ENCODE data around the gene ABCA7.
"Not testable (repeated sequence)": the region's sequence is repeated elsewhere in the genome, so short reads cannot be mapped to it uniquely, and the experiment has no call there.

The ABCA7 gene

GRCh38 chr19:1015782-1016646, 23.9 kb upstream of the ABCA7 start:
- no peaks in the 10 kb centered on the region for H3K9me3 ChIP-seq (ENCODE audit: low read length)
- no peaks in the 10 kb centered on the region for H3K27me3 ChIP-seq (ENCODE audit: insufficient read depth, low read length)
- peaks cover 38% of the 10 kb centered on the region for H3K36me3 ChIP-seq (ENCODE audit: insufficient read depth, low read length)
- peaks cover 43% of the 10 kb centered on the region for H3K4me1 ChIP-seq (ENCODE audit: insufficient read depth, low read length)
- H3K4me3 ChIP-seq (ENCODE audit: low read length) = no peak overlapping the region
- no peak overlapping the region for H2AFZ ChIP-seq (ENCODE audit: low read depth, low read length)

DNA sequence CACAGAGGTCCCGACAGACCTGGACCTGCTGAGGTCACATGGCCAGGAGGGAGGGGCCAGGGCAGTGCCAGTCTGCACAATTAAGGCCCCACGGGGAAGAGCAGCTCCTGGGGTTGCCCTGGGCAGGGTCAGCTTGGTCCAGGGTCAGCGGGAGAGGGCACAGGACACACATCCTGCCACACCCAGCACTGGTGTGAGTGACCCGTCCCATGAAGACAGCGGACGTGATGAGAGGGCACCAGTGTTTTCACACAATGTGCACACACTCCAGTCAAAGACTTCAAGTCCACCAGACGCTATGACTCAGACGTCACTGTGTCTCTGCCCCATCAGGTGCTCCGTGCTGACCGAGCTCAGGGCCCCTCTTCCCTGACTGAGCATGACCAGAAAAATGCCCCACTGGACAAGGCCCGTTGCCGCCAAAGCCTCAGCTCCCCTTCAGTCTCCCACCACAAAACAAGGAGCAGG, 23.2 kb upstream of the ABCA7 start:
- Histone ChIP-seq H3K36me3 (ENCODE audit: insufficient read depth, low read length) (peaks cover 32% of the 10 kb centered on the region), H3K9me3 (ENCODE audit: low read length) (no peaks in the 10 kb centered on the region), H3K27me3 (ENCODE audit: insufficient read depth, low read length) (no peaks in the 10 kb centered on the region), H2AFZ (ENCODE audit: low read depth, low read length) (no peak overlapping the region), H3K4me3 (ENCODE audit: low read length) (no peak overlapping the region), H3K4me1 (ENCODE audit: insufficient read depth, low read length) (peaks cover 43% of the 10 kb centered on the region)

DNA sequence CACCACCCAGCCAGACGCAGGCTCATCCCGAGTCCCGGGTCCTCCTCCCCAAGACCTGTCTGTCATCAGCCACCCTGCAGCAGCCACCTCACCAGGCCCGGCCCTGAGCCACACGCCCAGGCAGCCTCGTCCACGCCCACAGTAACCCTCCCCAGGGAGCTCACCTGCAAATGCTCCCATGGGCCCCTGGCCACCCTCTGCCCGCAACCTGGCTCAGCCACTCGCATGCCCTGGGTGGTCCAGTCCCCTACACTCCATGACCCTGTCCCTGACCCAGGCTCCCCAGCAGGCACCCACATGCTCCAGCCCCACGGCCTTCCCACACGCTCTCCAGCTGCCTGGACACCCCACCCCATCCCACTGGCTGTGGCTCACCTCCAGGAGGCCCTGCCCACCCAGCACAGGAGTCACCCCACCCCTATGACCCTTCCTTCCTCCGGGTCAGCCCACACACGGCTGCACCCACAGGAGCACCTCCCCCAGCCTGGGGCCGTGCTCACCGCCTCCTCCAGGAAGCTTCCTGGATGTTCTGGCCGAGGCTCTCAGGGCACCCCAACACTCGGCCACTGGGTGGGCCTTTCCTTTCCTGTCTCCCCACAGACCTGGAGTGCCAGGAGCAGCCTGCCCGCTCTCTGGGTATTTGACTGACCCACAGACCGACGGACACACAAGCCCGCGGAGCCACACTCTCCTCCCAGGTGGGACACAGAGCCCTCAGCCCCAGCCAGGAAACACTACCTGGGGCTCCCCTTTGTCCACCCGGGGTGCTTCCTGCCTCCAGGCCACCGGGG, 22.6 kb upstream of the ABCA7 start:
- H3K4me1 ChIP-seq (ENCODE audit: insufficient read depth, low read length) = peaks cover 43% of the 10 kb centered on the region
- no peak overlapping the region for H2AFZ ChIP-seq (ENCODE audit: low read depth, low read length)
- H3K9me3 ChIP-seq (ENCODE audit: low read length) = no peaks in the 10 kb centered on the region
- no peaks in the 10 kb centered on the region for H3K27me3 ChIP-seq (ENCODE audit: insufficient read depth, low read length)
- H3K36me3 ChIP-seq (ENCODE audit: insufficient read depth, low read length) = peaks cover 26% of the 10 kb centered on the region
- no peak overlapping the region for H3K4me3 ChIP-seq (ENCODE audit: low read length)

DNA sequence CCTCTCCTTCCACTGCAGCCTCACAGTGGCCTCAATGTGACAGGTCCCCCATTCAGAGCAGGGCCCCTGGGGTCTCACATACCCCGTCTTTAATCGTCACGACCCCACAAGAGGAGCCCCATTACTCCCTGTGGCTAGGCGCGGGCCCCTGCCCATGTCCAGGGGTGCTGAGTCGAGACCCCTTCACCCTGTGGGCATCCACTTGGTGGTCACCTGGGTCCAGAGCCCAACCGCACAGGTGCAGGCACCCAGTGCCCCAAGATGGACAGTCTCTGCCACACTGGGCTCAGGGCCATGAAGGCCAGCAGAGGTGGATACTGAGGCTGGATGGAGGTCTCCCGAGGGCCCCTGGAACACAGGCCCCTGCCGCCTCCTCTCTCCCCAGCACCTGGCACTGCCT, 22.0 kb upstream of the ABCA7 start:
- Histone ChIP-seq H3K9me3 (ENCODE audit: low read length) (no peaks in the 10 kb centered on the region), H3K4me3 (ENCODE audit: low read length) (no peak overlapping the region), H2AFZ (ENCODE audit: low read depth, low read length) (no peak overlapping the region), H3K4me1 (ENCODE audit: insufficient read depth, low read length) (peaks cover 43% of the 10 kb centered on the region), H3K27me3 (ENCODE audit: insufficient read depth, low read length) (no peaks in the 10 kb centered on the region), H3K36me3 (ENCODE audit: insufficient read depth, low read length) (peaks cover 21% of the 10 kb centered on the region)

- no peaks in the 10 kb centered on the region for H3K27me3 ChIP-seq (ENCODE audit: insufficient read depth, low read length)
- H3K4me3 ChIP-seq (ENCODE audit: low read length) = no peak overlapping the region
- H3K4me1 ChIP-seq (ENCODE audit: insufficient read depth, low read length) = peaks cover 43% of the 10 kb centered on the region
- peaks cover 17% of the 10 kb centered on the region for H3K36me3 ChIP-seq (ENCODE audit: insufficient read depth, low read length)
- no peak overlapping the region for H2AFZ ChIP-seq (ENCODE audit: low read depth, low read length)
- no peaks in the 10 kb centered on the region for H3K9me3 ChIP-seq (ENCODE audit: low read length)
Measured at GRCh38 chr19:1018393-1018792, 21.5 kb upstream of the ABCA7 start.

DNA sequence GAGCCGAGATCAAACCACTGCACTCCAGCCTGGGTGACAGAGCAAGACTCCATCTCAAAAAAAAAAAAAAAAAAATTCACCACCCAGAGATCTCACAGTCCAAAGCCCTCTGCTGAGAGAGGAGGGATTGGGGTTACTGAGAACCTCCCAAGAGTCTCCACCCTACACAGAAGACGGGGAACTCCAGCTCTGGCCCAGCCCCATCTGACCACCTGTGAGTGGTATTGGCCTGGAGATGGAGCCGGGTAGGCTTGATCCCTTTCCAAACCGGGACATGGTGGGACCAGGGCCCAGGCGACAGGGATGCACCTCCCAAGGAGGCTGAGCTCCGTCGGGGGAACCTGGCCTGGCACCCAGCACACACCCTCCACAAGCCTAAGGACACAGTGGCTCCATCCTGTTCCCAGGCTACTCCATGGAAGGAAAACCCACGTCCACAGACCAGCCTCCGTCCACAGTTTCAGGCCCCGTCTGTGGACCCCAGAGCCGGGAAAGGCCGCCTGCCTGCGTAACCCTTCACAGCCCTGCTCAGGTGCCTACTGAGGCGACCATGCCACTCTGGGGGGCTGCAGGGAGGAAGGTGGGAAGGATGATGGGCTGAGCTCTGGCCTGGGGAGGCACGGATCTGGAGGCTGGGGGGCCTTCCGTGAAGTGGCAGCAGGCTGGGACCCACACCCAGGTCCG, 20.8 kb upstream of the ABCA7 start:
- no peak overlapping the region for H2AFZ ChIP-seq (ENCODE audit: low read depth, low read length)
- H3K27me3 ChIP-seq (ENCODE audit: insufficient read depth, low read length) = no peaks in the 10 kb centered on the region
- H3K36me3 ChIP-seq (ENCODE audit: insufficient read depth, low read length) = peaks cover 10% of the 10 kb centered on the region
- peaks cover 43% of the 10 kb centered on the region for H3K4me1 ChIP-seq (ENCODE audit: insufficient read depth, low read length)
- no peaks in the 10 kb centered on the region for H3K9me3 ChIP-seq (ENCODE audit: low read length)
- H3K4me3 ChIP-seq (ENCODE audit: low read length) = peak overlapping the region; percentile 74

DNA sequence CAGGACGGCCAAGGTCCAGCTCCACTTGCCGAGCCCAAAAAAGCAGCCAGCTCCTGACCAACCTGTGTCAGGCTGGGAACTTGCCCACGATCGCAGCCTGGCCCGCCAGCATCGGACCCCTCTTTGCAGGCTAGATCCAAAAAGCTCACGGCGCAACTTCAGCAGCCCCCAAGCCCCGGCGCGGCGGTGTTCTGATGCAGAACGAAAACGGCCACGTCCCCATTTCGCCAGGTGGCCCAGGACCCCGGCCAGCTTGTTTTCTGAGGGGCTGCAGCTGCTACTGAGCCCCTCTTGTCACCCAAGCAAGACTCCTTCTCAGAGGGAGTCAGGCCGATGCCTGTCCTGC, 20.3 kb upstream of the ABCA7 start:
- H3K4me3 ChIP-seq (ENCODE audit: low read length) = peak overlapping the region; percentile 74
- no peaks in the 10 kb centered on the region for H3K27me3 ChIP-seq (ENCODE audit: insufficient read depth, low read length)
- no peak overlapping the region for H2AFZ ChIP-seq (ENCODE audit: low read depth, low read length)
- H3K9me3 ChIP-seq (ENCODE audit: low read length) = no peaks in the 10 kb centered on the region
- peaks cover 5% of the 10 kb centered on the region for H3K36me3 ChIP-seq (ENCODE audit: insufficient read depth, low read length)
- peaks cover 43% of the 10 kb centered on the region for H3K4me1 ChIP-seq (ENCODE audit: insufficient read depth, low read length)

GRCh38 chr19:1019980-1020867, 19.7 kb upstream of the ABCA7 start:
- peak overlapping the region; percentile 74 for H3K4me3 ChIP-seq (ENCODE audit: low read length)
- peaks cover 43% of the 10 kb centered on the region for H3K4me1 ChIP-seq (ENCODE audit: insufficient read depth, low read length)
- H2AFZ ChIP-seq (ENCODE audit: low read depth, low read length) = no peak overlapping the region
- H3K27me3 ChIP-seq (ENCODE audit: insufficient read depth, low read length) = no peaks in the 10 kb centered on the region
- peaks cover 4% of the 10 kb centered on the region for H3K36me3 ChIP-seq (ENCODE audit: insufficient read depth, low read length)
- H3K9me3 ChIP-seq (ENCODE audit: low read length) = no peaks in the 10 kb centered on the region

DNA sequence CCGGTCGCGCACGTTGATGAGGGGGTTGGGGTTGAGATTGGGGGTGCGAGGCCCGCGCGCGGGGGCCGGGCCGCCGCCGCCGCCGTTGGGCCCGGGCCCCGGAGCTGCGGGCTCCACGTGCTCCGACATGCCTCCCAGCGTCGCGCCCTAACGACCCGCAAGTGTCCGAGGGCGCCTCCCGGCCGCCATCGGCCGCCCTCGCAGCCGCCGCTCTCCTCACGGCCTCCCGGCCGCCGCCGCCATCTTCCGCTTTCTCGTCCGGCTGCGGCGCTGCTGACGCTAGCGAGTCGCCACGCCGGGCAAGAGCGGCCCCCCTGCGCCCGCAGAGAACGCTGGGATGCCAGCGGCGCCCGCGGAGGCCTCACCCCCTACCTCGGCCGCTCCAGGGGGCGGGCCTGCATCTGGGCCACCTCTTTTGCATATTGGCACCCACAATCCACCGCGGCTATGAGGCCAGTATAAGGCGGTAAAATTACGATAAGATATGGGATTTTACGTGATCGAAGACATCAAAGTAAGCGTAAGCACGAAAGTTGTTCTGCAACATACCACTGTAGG, 19.0 kb upstream of the ABCA7 start, which contains the start of gene TMEM259:
TSS of gene TMEM259 (minus strand) at position 256 of the 558 bp plus-strand sequence. CDS start at position 129, 127 bp downstream.
- H3K36me3 ChIP-seq (ENCODE audit: insufficient read depth, low read length) = peaks cover 4% of the 10 kb centered on the region
- H3K4me1 ChIP-seq (ENCODE audit: insufficient read depth, low read length) = peaks cover 41% of the 10 kb centered on the region
- no peaks in the 10 kb centered on the region for H3K9me3 ChIP-seq (ENCODE audit: low read length)
- H2AFZ ChIP-seq (ENCODE audit: low read depth, low read length) = no peak within 1 kb of the TSS
- H3K27me3 ChIP-seq (ENCODE audit: insufficient read depth, low read length) = no peaks in the 10 kb centered on the region
- peak within 1 kb of the TSS; percentile 74 for H3K4me3 ChIP-seq (ENCODE audit: low read length)

DNA sequence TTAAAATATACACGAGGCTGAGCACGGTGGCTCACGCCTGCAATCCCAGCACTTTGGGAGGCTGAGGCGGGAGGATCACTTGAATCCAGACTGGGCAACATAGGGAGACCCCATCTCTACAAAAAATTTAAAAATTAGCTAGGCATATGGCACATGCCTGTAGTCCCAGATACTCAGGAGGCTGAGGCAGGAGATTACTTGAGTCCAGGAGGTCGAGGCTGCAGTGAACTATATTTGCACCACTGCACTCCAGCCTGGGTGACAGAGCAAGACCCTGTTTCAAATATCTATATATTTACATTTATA, 16.1 kb upstream of the ABCA7 start:
- not testable (repeated sequence) for H3K4me3 ChIP-seq (ENCODE audit: low read length); H3K27me3 ChIP-seq (ENCODE audit: insufficient read depth, low read length); H3K36me3 ChIP-seq (ENCODE audit: insufficient read depth, low read length); H3K9me3 ChIP-seq (ENCODE audit: low read length); H2AFZ ChIP-seq (ENCODE audit: low read depth, low read length)
- H3K4me1 ChIP-seq (ENCODE audit: insufficient read depth, low read length) = peaks cover 28% of the 10 kb centered on the region

DNA sequence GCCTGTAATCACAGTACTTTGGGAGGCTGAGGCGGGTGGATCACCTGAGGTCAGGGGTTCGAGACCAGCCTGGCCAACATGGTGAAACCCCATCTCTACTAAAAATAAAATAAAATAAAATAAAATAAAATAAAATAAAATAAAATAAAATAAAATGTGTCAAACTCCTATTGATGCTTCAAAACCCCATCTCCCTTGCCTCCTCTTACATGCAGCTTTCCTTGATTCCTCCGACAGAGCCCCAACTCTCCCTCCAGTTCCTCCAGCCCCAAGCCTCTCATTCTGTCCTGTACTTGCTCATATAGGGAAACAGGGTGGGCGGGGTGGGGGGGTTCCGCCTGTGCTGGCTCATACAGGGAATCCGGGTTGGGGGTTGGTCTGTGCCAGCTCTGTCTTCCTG, 14.8 kb upstream of the ABCA7 start:
- H3K27me3 ChIP-seq (ENCODE audit: insufficient read depth, low read length); H2AFZ ChIP-seq (ENCODE audit: low read depth, low read length); H3K36me3 ChIP-seq (ENCODE audit: insufficient read depth, low read length); H3K4me3 ChIP-seq (ENCODE audit: low read length); H3K9me3 ChIP-seq (ENCODE audit: low read length): not testable (repeated sequence)
- peaks cover 17% of the 10 kb centered on the region for H3K4me1 ChIP-seq (ENCODE audit: insufficient read depth, low read length)
